WTC11 (cell line): ENCODE measurements around the gene IFI44L. TPM values are rescaled to one million over a fixed set of nuclear protein-coding genes. Genes with fewer than 3 reads are reported as not detected.

Experiments used
- ATAC-seq: fragments of 200-7000 bp; cut with Tn5 transposase; 2 replicates; pipeline ENCODE4 v1.10.0; 2021; ENCODE audit warnings: mild to moderate bottlenecking, moderate library complexity
- CTCF ChIA-PET: fragments of 300-600 bp; sonication (Branson Sonifier 250); formaldehyde crosslinking; loops from one replicate; lab custom pipeline; 2021; ENCODE audit warnings: antibody characterized with exemption; lab: Charles Lee
- POLR2A ChIA-PET: fragments of 350-600 bp; sonication (Branson Sonifier 250); formaldehyde crosslinking; loops from one replicate; lab custom pipeline; 2021; ENCODE audit warnings: antibody characterized with exemption; lab: Charles Lee
- DNase-seq: peaks from one replicate; pipeline ENCODE4 v3.0.0; 2021; ENCODE audit warnings: low spot score
- H3K27ac Mint-ChIP-seq: 2 replicates; pipeline ENCODE4 v1.8.0; 2021; ENCODE audit warnings: mixed read lengths
- H3K27me3 Mint-ChIP-seq: 2 replicates; pipeline ENCODE4 v1.8.0; 2021; ENCODE audit warnings: low read depth, mild to moderate bottlenecking, moderate library complexity, mixed read lengths
- H3K36me3 Mint-ChIP-seq: 2 replicates; pipeline ENCODE4 v1.8.0; 2021; ENCODE audit warnings: mixed read lengths
- H3K4me1 Mint-ChIP-seq: 2 replicates; pipeline ENCODE4 v1.8.0; 2022; ENCODE audit warnings: mixed read lengths
- H3K4me3 Mint-ChIP-seq: 2 replicates; pipeline ENCODE4 v1.8.0; 2021; ENCODE audit warnings: mild to moderate bottlenecking, moderate library complexity, mixed read lengths
- H3K9me3 Mint-ChIP-seq: 2 replicates; pipeline ENCODE4 v1.8.0; 2021; ENCODE audit warnings: mixed read lengths
- ATF3 ChIP-seq: sonication (generic); formaldehyde crosslinking; conservative IDR thresholded peaks from 2 replicates; pipeline ENCODE4 v1.8.1; 2022; ENCODE audit warnings: mild to moderate bottlenecking, missing genetic modification reagents
- ELF4 ChIP-seq: sonication (generic); formaldehyde crosslinking; IDR thresholded peaks from 2 replicates; pipeline ENCODE4 v1.8.1; 2022; ENCODE audit warnings: low read depth, mild to moderate bottlenecking, moderate library complexity, missing genetic modification reagents
- ETV6 ChIP-seq: sonication (generic); formaldehyde crosslinking; IDR thresholded peaks from 2 replicates; pipeline ENCODE4 v1.8.1; 2022; ENCODE audit warnings: mild to moderate bottlenecking, missing genetic modification reagents
- FOXJ3 ChIP-seq: sonication (generic); formaldehyde crosslinking; IDR thresholded peaks from 2 replicates; pipeline ENCODE4 v1.9.0; 2021; ENCODE audit warnings: missing genetic modification reagents, mild to moderate bottlenecking, borderline replicate concordance
- FOXP1 ChIP-seq: sonication (generic); formaldehyde crosslinking; IDR thresholded peaks from 2 replicates; pipeline ENCODE4 v1.8.0; 2022; ENCODE audit warnings: missing genetic modification reagents, mild to moderate bottlenecking, moderate library complexity, borderline replicate concordance
- MXD4 ChIP-seq: fragments of 250-450 bp; sonication (Bioruptor Pico); IDR thresholded peaks from 2 replicates; pipeline ENCODE4 v1.8.0; 2021; ENCODE audit warnings: mild to moderate bottlenecking, moderate library complexity, borderline replicate concordance
- MYBL2 ChIP-seq: sonication (generic); formaldehyde crosslinking; IDR thresholded peaks from 2 replicates; pipeline ENCODE4 v1.8.1; 2023; ENCODE audit warnings: mild to moderate bottlenecking, moderate library complexity, missing genetic modification reagents
- NFE2L1 ChIP-seq: sonication (generic); formaldehyde crosslinking; IDR thresholded peaks from 2 replicates; pipeline ENCODE4 v1.8.1; 2023; ENCODE audit warnings: missing genetic modification reagents
- NFYB ChIP-seq: sonication (generic); formaldehyde crosslinking; conservative IDR thresholded peaks from 2 replicates; pipeline ENCODE4 v1.8.0; 2022; ENCODE audit warnings: low read depth, missing genetic modification reagents
- NR2C2 ChIP-seq: sonication (generic); formaldehyde crosslinking; IDR thresholded peaks from 2 replicates; pipeline ENCODE4 v1.8.0; 2022; ENCODE audit warnings: mild to moderate bottlenecking, missing genetic modification reagents
- OVOL2 ChIP-seq: fragments of 250-450 bp; sonication (Bioruptor Pico); IDR thresholded peaks from 2 replicates; pipeline ENCODE4 v1.9.0; 2021; ENCODE audit warnings: mild to moderate bottlenecking, borderline replicate concordance
- RORB ChIP-seq: fragments of 250-450 bp; sonication (Bioruptor Pico); IDR thresholded peaks from 2 replicates; pipeline ENCODE4 v1.9.0; 2021; ENCODE audit warnings: mild to moderate bottlenecking
- SMAD4 ChIP-seq: sonication (generic); formaldehyde crosslinking; IDR thresholded peaks from 2 replicates; pipeline ENCODE4 v1.8.0; 2022; ENCODE audit warnings: mild to moderate bottlenecking, missing genetic modification reagents
- ZNF121 ChIP-seq: sonication (generic); formaldehyde crosslinking; IDR thresholded peaks from 2 replicates; pipeline ENCODE4 v1.8.0; 2023; ENCODE audit warnings: missing genetic modification reagents
- ZNF232 ChIP-seq: sonication (generic); formaldehyde crosslinking; IDR thresholded peaks from 2 replicates; pipeline ENCODE4 v1.8.0; 2022; ENCODE audit warnings: mild to moderate bottlenecking, missing genetic modification reagents
- ZNF263 ChIP-seq: sonication (generic); formaldehyde crosslinking; IDR thresholded peaks from 2 replicates; pipeline ENCODE4 v1.8.1; 2022; ENCODE audit warnings: low read depth, mild to moderate bottlenecking, moderate library complexity, missing genetic modification reagents
- ZNF317 ChIP-seq: sonication (generic); formaldehyde crosslinking; IDR thresholded peaks from 2 replicates; pipeline ENCODE4 v1.8.1; 2023; ENCODE audit warnings: low read depth, mild to moderate bottlenecking, moderate library complexity, missing genetic modification reagents, borderline replicate concordance
- ZNF396 ChIP-seq: fragments of 250-450 bp; sonication (Bioruptor Pico); IDR thresholded peaks from 2 replicates; pipeline ENCODE4 v1.8.0; 2021; ENCODE audit warnings: mild to moderate bottlenecking, moderate library complexity, borderline replicate concordance
- total RNA-seq: library from RNA; stranded (reverse); gene quantifications from 3 replicates; pipeline ENCODE4 v1.2.3, GENCODE V29; 2021
- TF ChIP-seq, protein P1 (sequence below): fragments of 250-450 bp; sonication (Bioruptor Pico); IDR thresholded peaks from 2 replicates; pipeline ENCODE4 v2.1.2; 2022; ENCODE audit warnings: mild to moderate bottlenecking, moderate library complexity
- TF ChIP-seq, protein P2 (sequence below): fragments of 250-450 bp; sonication (Bioruptor Pico); IDR thresholded peaks from 2 replicates; pipeline ENCODE4 v1.9.0; 2021; ENCODE audit warnings: mild to moderate bottlenecking, borderline replicate concordance
- TF ChIP-seq, protein P3 (sequence below): sonication (generic); formaldehyde crosslinking; IDR thresholded peaks from 2 replicates; pipeline ENCODE4 v1.8.1; 2023; ENCODE audit warnings: mild to moderate bottlenecking, missing genetic modification reagents, moderate library complexity
- TF ChIP-seq, protein P4 (sequence below): sonication (generic); formaldehyde crosslinking; IDR thresholded peaks from 2 replicates; pipeline ENCODE4 v1.8.1; 2022; ENCODE audit warnings: mild to moderate bottlenecking, missing genetic modification reagents, moderate library complexity, borderline replicate concordance

The IFI44L gene
- total RNA-seq, 1 experiment from 2014 or later, result 0.13 TPM

DNA sequence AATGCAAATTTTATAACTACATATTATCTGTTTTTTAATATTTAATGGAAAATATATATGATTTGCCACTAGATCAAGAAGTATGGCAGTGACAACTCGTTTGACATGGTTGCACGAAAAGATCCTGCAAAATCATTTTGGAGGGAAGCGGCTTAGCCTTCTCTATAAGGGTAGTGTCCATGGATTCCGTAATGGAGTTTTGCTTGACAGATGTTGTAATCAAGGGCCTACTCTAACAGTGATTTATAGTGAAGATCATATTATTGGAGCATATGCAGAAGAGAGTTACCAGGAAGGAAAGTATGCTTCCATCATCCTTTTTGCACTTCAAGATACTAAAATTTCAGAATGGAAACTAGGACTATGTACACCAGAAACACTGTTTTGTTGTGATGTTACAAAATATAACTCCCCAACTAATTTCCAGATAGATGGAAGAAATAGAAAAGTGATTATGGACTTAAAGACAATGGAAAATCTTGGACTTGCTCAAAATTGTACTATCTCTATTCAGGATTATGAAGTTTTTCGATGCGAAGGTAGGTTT lies 29.9 kb downstream of the IFI44L start:
- no peak overlapping the region for H3K27ac Mint-ChIP-seq
- H3K9me3 Mint-ChIP-seq, result peaks cover 35% of the 10 kb centered on the region
- peaks cover 27% of the 10 kb centered on the region for H3K27me3 Mint-ChIP-seq
- no peak for TF ChIP-seq SMAD4 (CRISPR knock-in tag)
- no peak for TF ChIP-seq MXD4
- no peak for TF ChIP-seq FOXJ3 (CRISPR knock-in tag)
- no peak for TF ChIP-seq ELF4 (CRISPR knock-in tag)
- TF ChIP-seq NR2C2 (CRISPR knock-in tag), result no peak
- no peak for TF ChIP-seq OVOL2
- no peak for TF ChIP-seq ATF3 (CRISPR knock-in tag)
- no peak for TF ChIP-seq RORB (CRISPR knock-in tag)
- TF ChIP-seq ZNF396, result no peak
- H3K4me3 Mint-ChIP-seq, result no peak overlapping the region
- ChIA-PET POLR2A (no interaction called here), CTCF (no interaction called here)
- no peaks in the 10 kb centered on the region for H3K4me1 Mint-ChIP-seq
- ATAC-seq, result no peak
- no peak for DNase-seq
- H3K36me3 Mint-ChIP-seq, result peaks cover 7% of the 10 kb centered on the region

- ChIA-PET POLR2A (no interaction called here), CTCF (no interaction called here)
- H3K4me3 Mint-ChIP-seq, result no peak overlapping the region
- ATAC-seq (no peak), DNase-seq (no peak)
- H3K4me1 Mint-ChIP-seq, result no peaks in the 10 kb centered on the region
- H3K27me3 Mint-ChIP-seq, result peaks cover 37% of the 10 kb centered on the region
- no peak overlapping the region for H3K27ac Mint-ChIP-seq
- TF ChIP-seq MYBL2 (CRISPR knock-in tag) (no peak), ELF4 (CRISPR knock-in tag) (no peak), NFE2L1 (no peak), ZNF317 (no peak), ZNF121 (CRISPR knock-in tag) (no peak), ZNF263 (CRISPR knock-in tag) (no peak)
- TF ChIP-seq, protein P1, sequence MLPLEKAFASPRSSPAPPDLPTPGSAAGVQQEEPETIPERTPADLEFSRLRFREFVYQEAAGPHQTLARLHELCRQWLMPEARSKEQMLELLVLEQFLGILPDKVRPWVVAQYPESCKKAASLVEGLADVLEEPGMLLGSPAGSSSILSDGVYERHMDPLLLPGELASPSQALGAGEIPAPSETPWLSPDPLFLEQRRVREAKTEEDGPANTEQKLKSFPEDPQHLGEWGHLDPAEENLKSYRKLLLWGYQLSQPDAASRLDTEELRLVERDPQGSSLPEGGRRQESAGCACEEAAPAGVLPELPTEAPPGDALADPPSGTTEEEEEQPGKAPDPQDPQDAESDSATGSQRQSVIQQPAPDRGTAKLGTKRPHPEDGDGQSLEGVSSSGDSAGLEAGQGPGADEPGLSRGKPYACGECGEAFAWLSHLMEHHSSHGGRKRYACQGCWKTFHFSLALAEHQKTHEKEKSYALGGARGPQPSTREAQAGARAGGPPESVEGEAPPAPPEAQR (CRISPR knock-in tag), result no peak
- TF ChIP-seq, protein P2, sequence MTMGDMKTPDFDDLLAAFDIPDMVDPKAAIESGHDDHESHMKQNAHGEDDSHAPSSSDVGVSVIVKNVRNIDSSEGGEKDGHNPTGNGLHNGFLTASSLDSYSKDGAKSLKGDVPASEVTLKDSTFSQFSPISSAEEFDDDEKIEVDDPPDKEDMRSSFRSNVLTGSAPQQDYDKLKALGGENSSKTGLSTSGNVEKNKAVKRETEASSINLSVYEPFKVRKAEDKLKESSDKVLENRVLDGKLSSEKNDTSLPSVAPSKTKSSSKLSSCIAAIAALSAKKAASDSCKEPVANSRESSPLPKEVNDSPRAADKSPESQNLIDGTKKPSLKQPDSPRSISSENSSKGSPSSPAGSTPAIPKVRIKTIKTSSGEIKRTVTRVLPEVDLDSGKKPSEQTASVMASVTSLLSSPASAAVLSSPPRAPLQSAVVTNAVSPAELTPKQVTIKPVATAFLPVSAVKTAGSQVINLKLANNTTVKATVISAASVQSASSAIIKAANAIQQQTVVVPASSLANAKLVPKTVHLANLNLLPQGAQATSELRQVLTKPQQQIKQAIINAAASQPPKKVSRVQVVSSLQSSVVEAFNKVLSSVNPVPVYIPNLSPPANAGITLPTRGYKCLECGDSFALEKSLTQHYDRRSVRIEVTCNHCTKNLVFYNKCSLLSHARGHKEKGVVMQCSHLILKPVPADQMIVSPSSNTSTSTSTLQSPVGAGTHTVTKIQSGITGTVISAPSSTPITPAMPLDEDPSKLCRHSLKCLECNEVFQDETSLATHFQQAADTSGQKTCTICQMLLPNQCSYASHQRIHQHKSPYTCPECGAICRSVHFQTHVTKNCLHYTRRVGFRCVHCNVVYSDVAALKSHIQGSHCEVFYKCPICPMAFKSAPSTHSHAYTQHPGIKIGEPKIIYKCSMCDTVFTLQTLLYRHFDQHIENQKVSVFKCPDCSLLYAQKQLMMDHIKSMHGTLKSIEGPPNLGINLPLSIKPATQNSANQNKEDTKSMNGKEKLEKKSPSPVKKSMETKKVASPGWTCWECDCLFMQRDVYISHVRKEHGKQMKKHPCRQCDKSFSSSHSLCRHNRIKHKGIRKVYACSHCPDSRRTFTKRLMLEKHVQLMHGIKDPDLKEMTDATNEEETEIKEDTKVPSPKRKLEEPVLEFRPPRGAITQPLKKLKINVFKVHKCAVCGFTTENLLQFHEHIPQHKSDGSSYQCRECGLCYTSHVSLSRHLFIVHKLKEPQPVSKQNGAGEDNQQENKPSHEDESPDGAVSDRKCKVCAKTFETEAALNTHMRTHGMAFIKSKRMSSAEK (CRISPR knock-in tag), result no peak
- TF ChIP-seq, protein P3, sequence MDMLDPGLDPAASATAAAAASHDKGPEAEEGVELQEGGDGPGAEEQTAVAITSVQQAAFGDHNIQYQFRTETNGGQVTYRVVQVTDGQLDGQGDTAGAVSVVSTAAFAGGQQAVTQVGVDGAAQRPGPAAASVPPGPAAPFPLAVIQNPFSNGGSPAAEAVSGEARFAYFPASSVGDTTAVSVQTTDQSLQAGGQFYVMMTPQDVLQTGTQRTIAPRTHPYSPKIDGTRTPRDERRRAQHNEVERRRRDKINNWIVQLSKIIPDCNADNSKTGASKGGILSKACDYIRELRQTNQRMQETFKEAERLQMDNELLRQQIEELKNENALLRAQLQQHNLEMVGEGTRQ (CRISPR knock-in tag), result no peak
- peaks cover 26% of the 10 kb centered on the region for H3K9me3 Mint-ChIP-seq
- peaks cover 5% of the 10 kb centered on the region for H3K36me3 Mint-ChIP-seq
Observed at GRCh38 chr1:78651241-78651640, 31.0 kb downstream of the IFI44L start.

GRCh38 chr1:78652019-78652560 lies 31.8 kb downstream of the IFI44L start:
- POLR2A ChIA-PET, result no interaction called here
- Mint-ChIP-seq H3K4me1 (no peaks in the 10 kb centered on the region), H3K9me3 (peaks cover 17% of the 10 kb centered on the region)

More at GRCh38 chr1:78652019-78652560, 31.8 kb downstream of the IFI44L start:
- Mint-ChIP-seq H3K36me3 (peaks cover 5% of the 10 kb centered on the region), H3K4me3 (no peak overlapping the region), H3K27ac (no peak overlapping the region), H3K27me3 (peaks cover 39% of the 10 kb centered on the region)
- CTCF ChIA-PET, result no interaction called here
- ATAC-seq (no peak), DNase-seq (no peak)
- TF ChIP-seq FOXP1 (CRISPR knock-in tag) (no peak), ZNF121 (CRISPR knock-in tag) (no peak), OVOL2 (no peak), ETV6 (no peak), ZNF232 (CRISPR knock-in tag) (no peak), NFYB (CRISPR knock-in tag) (no peak)
- TF ChIP-seq, protein P4, sequence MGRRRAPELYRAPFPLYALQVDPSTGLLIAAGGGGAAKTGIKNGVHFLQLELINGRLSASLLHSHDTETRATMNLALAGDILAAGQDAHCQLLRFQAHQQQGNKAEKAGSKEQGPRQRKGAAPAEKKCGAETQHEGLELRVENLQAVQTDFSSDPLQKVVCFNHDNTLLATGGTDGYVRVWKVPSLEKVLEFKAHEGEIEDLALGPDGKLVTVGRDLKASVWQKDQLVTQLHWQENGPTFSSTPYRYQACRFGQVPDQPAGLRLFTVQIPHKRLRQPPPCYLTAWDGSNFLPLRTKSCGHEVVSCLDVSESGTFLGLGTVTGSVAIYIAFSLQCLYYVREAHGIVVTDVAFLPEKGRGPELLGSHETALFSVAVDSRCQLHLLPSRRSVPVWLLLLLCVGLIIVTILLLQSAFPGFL, result no peak
- TF ChIP-seq, all 79 proteins: peak for 0
